ENCODE data around the gene PIGO.

DNA sequence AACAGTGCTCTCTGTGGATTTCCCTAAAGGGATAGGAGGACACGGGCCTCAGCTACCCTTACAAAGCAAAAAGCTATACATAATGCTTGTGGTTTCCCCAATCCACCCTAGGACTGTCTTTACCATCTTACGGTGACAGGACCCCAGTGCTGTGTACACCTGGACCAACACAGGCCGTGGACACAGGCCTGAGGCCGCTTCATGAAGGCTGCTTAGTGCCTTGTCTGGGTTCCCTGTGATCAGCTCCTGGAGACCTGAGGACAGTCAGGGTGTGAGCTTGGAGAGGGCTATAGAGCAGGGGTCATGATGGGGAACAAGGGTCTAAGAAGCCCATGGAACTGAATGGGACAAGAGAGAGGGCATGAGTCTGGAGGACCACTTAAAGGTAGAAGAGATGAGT, 19.5 kb downstream of the PIGO start:
- TF ChIP-seq, protein P1, sequence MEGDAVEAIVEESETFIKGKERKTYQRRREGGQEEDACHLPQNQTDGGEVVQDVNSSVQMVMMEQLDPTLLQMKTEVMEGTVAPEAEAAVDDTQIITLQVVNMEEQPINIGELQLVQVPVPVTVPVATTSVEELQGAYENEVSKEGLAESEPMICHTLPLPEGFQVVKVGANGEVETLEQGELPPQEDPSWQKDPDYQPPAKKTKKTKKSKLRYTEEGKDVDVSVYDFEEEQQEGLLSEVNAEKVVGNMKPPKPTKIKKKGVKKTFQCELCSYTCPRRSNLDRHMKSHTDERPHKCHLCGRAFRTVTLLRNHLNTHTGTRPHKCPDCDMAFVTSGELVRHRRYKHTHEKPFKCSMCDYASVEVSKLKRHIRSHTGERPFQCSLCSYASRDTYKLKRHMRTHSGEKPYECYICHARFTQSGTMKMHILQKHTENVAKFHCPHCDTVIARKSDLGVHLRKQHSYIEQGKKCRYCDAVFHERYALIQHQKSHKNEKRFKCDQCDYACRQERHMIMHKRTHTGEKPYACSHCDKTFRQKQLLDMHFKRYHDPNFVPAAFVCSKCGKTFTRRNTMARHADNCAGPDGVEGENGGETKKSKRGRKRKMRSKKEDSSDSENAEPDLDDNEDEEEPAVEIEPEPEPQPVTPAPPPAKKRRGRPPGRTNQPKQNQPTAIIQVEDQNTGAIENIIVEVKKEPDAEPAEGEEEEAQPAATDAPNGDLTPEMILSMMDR (conservative IDR thresholded peaks at IDR 0.05; ENCODE audit: low read depth, low read length), result no peak
- no peak for TF ChIP-seq SMC3 (IDR thresholded peaks at IDR 0.05; ENCODE audit: low read depth, low read length)
- TF ChIP-seq RAD21 (IDR thresholded peaks at IDR 0.05; ENCODE audit: low read length), result no peak
- no peak for TF ChIP-seq POLR2A (IDR thresholded peaks at IDR 0.05; ENCODE audit: low read depth, low read length)
- no peak for TF ChIP-seq FOS (IDR thresholded peaks at IDR 0.05; ENCODE audit: low read depth, low read length)
- no peak for TF ChIP-seq MXI1 (IDR thresholded peaks at IDR 0.05; ENCODE audit: borderline replicate concordance, low read depth, low read length)
- no peak for TF ChIP-seq BHLHE40 (IDR thresholded peaks at IDR 0.05; ENCODE audit: low read depth, low read length)
- TF ChIP-seq, protein P2, sequence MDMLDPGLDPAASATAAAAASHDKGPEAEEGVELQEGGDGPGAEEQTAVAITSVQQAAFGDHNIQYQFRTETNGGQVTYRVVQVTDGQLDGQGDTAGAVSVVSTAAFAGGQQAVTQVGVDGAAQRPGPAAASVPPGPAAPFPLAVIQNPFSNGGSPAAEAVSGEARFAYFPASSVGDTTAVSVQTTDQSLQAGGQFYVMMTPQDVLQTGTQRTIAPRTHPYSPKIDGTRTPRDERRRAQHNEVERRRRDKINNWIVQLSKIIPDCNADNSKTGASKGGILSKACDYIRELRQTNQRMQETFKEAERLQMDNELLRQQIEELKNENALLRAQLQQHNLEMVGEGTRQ (IDR thresholded peaks at IDR 0.05; ENCODE audit: low read depth, low read length), result no peak
- no peak for TF ChIP-seq MAZ (IDR thresholded peaks at IDR 0.05; ENCODE audit: borderline replicate concordance, low read depth, low read length)
- TF ChIP-seq RCOR1 (IDR thresholded peaks at IDR 0.05; ENCODE audit: insufficient replicate concordance, low read length), result no peak
- TF ChIP-seq MAFK (IDR thresholded peaks at IDR 0.05; ENCODE audit: low read depth, low read length), result no peak
- no peak for TF ChIP-seq CEBPB (IDR thresholded peaks at IDR 0.05; ENCODE audit: low read depth, low read length)
- TF ChIP-seq, protein P3, sequence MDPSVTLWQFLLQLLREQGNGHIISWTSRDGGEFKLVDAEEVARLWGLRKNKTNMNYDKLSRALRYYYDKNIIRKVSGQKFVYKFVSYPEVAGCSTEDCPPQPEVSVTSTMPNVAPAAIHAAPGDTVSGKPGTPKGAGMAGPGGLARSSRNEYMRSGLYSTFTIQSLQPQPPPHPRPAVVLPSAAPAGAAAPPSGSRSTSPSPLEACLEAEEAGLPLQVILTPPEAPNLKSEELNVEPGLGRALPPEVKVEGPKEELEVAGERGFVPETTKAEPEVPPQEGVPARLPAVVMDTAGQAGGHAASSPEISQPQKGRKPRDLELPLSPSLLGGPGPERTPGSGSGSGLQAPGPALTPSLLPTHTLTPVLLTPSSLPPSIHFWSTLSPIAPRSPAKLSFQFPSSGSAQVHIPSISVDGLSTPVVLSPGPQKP (IDR thresholded peaks at IDR 0.05; ENCODE audit: borderline replicate concordance, low read depth, low read length), result no peak
